ENCODE measurements around the gene PLAAT3.

PLAAT3 gene

GRCh38 chr11:63569570-63569969 is 44.7 kb downstream of the PLAAT3 start:
- H3K4me3 ChIP-seq (ENCODE audit: low read depth, low read length, poor library complexity, severe bottlenecking): no peak overlapping the region
- H3K27ac ChIP-seq (ENCODE audit: low read depth, low read length, poor library complexity, severe bottlenecking): no peak overlapping the region
- H3K4me1 ChIP-seq (ENCODE audit: insufficient read depth, low read length, severe bottlenecking): peaks cover 63% of the 10 kb centered on the region
- H3K27me3 ChIP-seq (ENCODE audit: insufficient read depth, low read length): no peaks in the 10 kb centered on the region
- H3K9ac ChIP-seq (ENCODE audit: low read length): no peak overlapping the region
- no peaks in the 10 kb centered on the region for H3K9me3 ChIP-seq (ENCODE audit: low read length)
- no peak overlapping the region for H3K4me2 ChIP-seq (ENCODE audit: low read length)
- TF ChIP-seq CTCF (IDR thresholded peaks at IDR 0.05; ENCODE audit: low read length): no peak
- TF ChIP-seq EZH2 (IDR thresholded peaks at IDR 0.05; ENCODE audit: borderline replicate concordance, low read length): no peak
- no peak overlapping the region for H2AFZ ChIP-seq (ENCODE audit: low read length)
- no peaks in the 10 kb centered on the region for H4K20me1 ChIP-seq (ENCODE audit: insufficient read depth, low read length)
- no peaks in the 10 kb centered on the region for H3K36me3 ChIP-seq (ENCODE audit: insufficient read depth, low read length)
- no peaks in the 10 kb centered on the region for H3K79me2 ChIP-seq (ENCODE audit: insufficient read depth, low read length)
- no peaks in the 10 kb centered on the region; the same call in 1 of the 2 replicates for H3F3A ChIP-seq (ENCODE audit: insufficient read depth, low read length)
- H3K9me2 ChIP-seq (ENCODE audit: low read depth, low read length): no peaks in the 10 kb centered on the region

GRCh38 chr11:63567044-63567840 is 47.0 kb downstream of the PLAAT3 start:
- H3K9me3 ChIP-seq (ENCODE audit: low read length): no peaks in the 10 kb centered on the region
- peak overlapping the region; percentile 68 for H3K4me2 ChIP-seq (ENCODE audit: low read length)
- peaks cover 50% of the 10 kb centered on the region for H3K4me1 ChIP-seq (ENCODE audit: insufficient read depth, low read length, severe bottlenecking)
- no peaks in the 10 kb centered on the region for H3K79me2 ChIP-seq (ENCODE audit: insufficient read depth, low read length)
- H3K27ac ChIP-seq (ENCODE audit: low read depth, low read length, poor library complexity, severe bottlenecking): peak overlapping the region; percentile 94
- H3K27me3 ChIP-seq (ENCODE audit: insufficient read depth, low read length): no peaks in the 10 kb centered on the region
- H3F3A ChIP-seq (ENCODE audit: insufficient read depth, low read length): no peaks in the 10 kb centered on the region; the same call in 1 of the 2 replicates
- H4K20me1 ChIP-seq (ENCODE audit: insufficient read depth, low read length): no peaks in the 10 kb centered on the region
- H3K36me3 ChIP-seq (ENCODE audit: insufficient read depth, low read length): no peaks in the 10 kb centered on the region
- peak overlapping the region; percentile 48 for H3K9ac ChIP-seq (ENCODE audit: low read length)
- no peak for TF ChIP-seq EZH2 (IDR thresholded peaks at IDR 0.05; ENCODE audit: borderline replicate concordance, low read length)
- no peak for TF ChIP-seq CTCF (IDR thresholded peaks at IDR 0.05; ENCODE audit: low read length)
- no peaks in the 10 kb centered on the region for H3K9me2 ChIP-seq (ENCODE audit: low read depth, low read length)
- H2AFZ ChIP-seq (ENCODE audit: low read length): peak overlapping the region; percentile 68; the same call in 1 of the 2 replicates
- H3K4me3 ChIP-seq (ENCODE audit: low read depth, low read length, poor library complexity, severe bottlenecking): peak overlapping the region; percentile 47

GRCh38 chr11:63564784-63565350 is 49.4 kb downstream of the PLAAT3 start:
- no peaks in the 10 kb centered on the region for H3K9me3 ChIP-seq (ENCODE audit: low read length)
- H3K36me3 ChIP-seq (ENCODE audit: insufficient read depth, low read length): no peaks in the 10 kb centered on the region
- H3K9me2 ChIP-seq (ENCODE audit: low read depth, low read length): no peaks in the 10 kb centered on the region
- H3K4me2 ChIP-seq (ENCODE audit: low read length): no peak overlapping the region
- H3K9ac ChIP-seq (ENCODE audit: low read length): no peak overlapping the region
- H3K27me3 ChIP-seq (ENCODE audit: insufficient read depth, low read length): no peaks in the 10 kb centered on the region
- no peak overlapping the region for H2AFZ ChIP-seq (ENCODE audit: low read length)
- H3K27ac ChIP-seq (ENCODE audit: low read depth, low read length, poor library complexity, severe bottlenecking): peak overlapping the region; percentile 94
- TF ChIP-seq CTCF (IDR thresholded peaks at IDR 0.05; ENCODE audit: low read length) (no peak), EZH2 (IDR thresholded peaks at IDR 0.05; ENCODE audit: borderline replicate concordance, low read length) (no peak)
- no peaks in the 10 kb centered on the region for H3K79me2 ChIP-seq (ENCODE audit: insufficient read depth, low read length)
- H4K20me1 ChIP-seq (ENCODE audit: insufficient read depth, low read length): no peaks in the 10 kb centered on the region
- no peak overlapping the region for H3K4me3 ChIP-seq (ENCODE audit: low read depth, low read length, poor library complexity, severe bottlenecking)
- H3K4me1 ChIP-seq (ENCODE audit: insufficient read depth, low read length, severe bottlenecking): peaks cover 55% of the 10 kb centered on the region
- no peaks in the 10 kb centered on the region; the same call in 1 of the 2 replicates for H3F3A ChIP-seq (ENCODE audit: insufficient read depth, low read length)
